ENCODE results near the gene LTC4S. TPM values are rescaled to one million over a fixed set of nuclear protein-coding genes. Genes with fewer than 3 reads are reported as not detected.
A peak's percentile ranks its signal among the peaks of the same experiment; 100 is the strongest.

Gene LTC4S
- total and polyA plus RNA-seq, 9 of the 15 experiments (the other 6 are each of a cell fraction or from before 2014, with no cell fraction given): 0.17 to 0.77 (median 0.75) TPM; not detected in 6

DNA sequence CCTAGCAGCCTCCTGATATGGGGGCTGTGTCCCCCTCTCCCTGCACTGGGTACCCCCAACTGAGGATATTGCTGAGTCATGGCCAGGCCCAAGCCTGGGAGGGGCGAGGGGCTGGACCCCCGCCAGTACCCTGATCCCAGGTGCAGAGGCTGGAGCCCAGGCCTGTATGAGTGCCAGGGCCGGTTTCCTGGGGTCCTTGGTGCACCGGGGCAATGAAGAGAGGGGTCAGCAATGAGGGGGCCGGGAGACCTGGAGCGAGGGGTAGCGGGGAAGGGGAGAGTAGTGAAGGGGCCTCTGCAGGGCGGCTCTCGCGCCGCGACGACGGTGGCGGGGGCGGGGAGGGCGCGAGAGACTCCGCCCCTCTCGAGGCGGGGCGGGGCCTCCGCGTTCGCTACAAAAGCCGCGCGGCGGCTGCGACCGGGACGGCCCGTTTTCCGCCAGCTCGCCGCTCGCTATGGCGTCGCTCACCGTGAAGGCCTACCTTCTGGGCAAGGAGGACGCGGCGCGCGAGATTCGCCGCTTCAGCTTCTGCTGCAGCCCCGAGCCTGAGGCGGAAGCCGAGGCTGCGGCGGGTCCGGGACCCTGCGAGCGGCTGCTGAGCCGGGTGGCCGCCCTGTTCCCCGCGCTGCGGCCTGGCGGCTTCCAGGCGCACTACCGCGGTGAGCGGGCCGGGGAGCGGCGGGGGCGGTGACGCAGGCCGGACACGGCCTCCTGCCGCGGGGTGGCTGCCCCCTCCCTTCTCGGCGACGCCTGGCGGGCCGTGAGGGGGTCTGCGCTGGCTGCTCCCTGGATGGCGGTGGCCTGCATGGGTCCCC lies 26.9 kb downstream of the LTC4S start, which contains the start of gene SQSTM1 (continued):
- no peak for TF ChIP-seq ZNF444 (CRISPR knock-in tag; IDR thresholded peaks at IDR 0.05)
- TF ChIP-seq, protein P1, sequence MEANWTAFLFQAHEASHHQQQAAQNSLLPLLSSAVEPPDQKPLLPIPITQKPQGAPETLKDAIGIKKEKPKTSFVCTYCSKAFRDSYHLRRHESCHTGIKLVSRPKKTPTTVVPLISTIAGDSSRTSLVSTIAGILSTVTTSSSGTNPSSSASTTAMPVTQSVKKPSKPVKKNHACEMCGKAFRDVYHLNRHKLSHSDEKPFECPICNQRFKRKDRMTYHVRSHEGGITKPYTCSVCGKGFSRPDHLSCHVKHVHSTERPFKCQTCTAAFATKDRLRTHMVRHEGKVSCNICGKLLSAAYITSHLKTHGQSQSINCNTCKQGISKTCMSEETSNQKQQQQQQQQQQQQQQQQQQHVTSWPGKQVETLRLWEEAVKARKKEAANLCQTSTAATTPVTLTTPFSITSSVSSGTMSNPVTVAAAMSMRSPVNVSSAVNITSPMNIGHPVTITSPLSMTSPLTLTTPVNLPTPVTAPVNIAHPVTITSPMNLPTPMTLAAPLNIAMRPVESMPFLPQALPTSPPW (CRISPR knock-in tag; IDR thresholded peaks at IDR 0.05): peak; percentile 85
- TF ChIP-seq SNIP1 (IDR thresholded peaks at IDR 0.05; ENCODE audit: low read depth): no peak
- 0 out of 2 replicates have a peak, but pooled peaks have one; percentile 59 for TF ChIP-seq HSF4 (CRISPR knock-in tag; IDR thresholded peaks at IDR 0.05; ENCODE audit: borderline replicate concordance)
- no peak for TF ChIP-seq BHLHE40 (IDR thresholded peaks at IDR 0.05; ENCODE audit: low read length)
- TF ChIP-seq, protein P2, sequence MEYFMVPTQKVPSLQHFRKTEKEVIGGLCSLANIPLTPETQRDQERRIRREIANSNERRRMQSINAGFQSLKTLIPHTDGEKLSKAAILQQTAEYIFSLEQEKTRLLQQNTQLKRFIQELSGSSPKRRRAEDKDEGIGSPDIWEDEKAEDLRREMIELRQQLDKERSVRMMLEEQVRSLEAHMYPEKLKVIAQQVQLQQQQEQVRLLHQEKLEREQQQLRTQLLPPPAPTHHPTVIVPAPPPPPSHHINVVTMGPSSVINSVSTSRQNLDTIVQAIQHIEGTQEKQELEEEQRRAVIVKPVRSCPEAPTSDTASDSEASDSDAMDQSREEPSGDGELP (CRISPR knock-in tag; IDR thresholded peaks at IDR 0.05; ENCODE audit: borderline replicate concordance): no peak
- TF ChIP-seq CBX3 (IDR thresholded peaks at IDR 0.05; ENCODE audit: borderline replicate concordance in 1 of 2, low read length in 2 of 2): peak in 1 of 2 experiments; percentile 37; a peak in 1 of 3 replicates
- TF ChIP-seq SMAD2 (IDR thresholded peaks at IDR 0.05; ENCODE audit: low read depth, low read length): no peak
- TF ChIP-seq CBX8 (IDR thresholded peaks at IDR 0.05; ENCODE audit: borderline replicate concordance, extremely low read depth, low read depth, low read length, poor library complexity, severe bottlenecking): no peak
- TF ChIP-seq ZNF717 (CRISPR knock-in tag; IDR thresholded peaks at IDR 0.05): no peak
- no peak for TF ChIP-seq FOS (IDR thresholded peaks at IDR 0.05; ENCODE audit: extremely low read depth, insufficient read length)
- TF ChIP-seq ZNF253 (CRISPR knock-in tag; conservative IDR thresholded peaks at IDR 0.05): no peak
- no peak for TF ChIP-seq ZFP36 (IDR thresholded peaks at IDR 0.05; ENCODE audit: low read depth, low read length, partially characterized antibody)
- TF ChIP-seq BACH1 (tag; IDR thresholded peaks at IDR 0.05): peak; percentile 94
- TF ChIP-seq ZEB2 (IDR thresholded peaks at IDR 0.05): no peak
- no peak for TF ChIP-seq FOXA3 (CRISPR knock-in tag; conservative IDR thresholded peaks at IDR 0.05 in 1 of 2, IDR thresholded peaks at IDR 0.05 in 1 of 2)
- TF ChIP-seq, protein P3, sequence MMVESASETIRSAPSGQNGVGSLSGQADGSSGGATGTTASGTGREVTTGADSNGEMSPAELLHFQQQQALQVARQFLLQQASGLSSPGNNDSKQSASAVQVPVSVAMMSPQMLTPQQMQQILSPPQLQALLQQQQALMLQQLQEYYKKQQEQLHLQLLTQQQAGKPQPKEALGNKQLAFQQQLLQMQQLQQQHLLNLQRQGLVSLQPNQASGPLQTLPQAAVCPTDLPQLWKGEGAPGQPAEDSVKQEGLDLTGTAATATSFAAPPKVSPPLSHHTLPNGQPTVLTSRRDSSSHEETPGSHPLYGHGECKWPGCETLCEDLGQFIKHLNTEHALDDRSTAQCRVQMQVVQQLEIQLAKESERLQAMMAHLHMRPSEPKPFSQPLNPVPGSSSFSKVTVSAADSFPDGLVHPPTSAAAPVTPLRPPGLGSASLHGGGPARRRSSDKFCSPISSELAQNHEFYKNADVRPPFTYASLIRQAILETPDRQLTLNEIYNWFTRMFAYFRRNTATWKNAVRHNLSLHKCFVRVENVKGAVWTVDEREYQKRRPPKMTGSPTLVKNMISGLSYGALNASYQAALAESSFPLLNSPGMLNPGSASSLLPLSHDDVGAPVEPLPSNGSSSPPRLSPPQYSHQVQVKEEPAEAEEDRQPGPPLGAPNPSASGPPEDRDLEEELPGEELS (CRISPR knock-in tag; IDR thresholded peaks at IDR 0.05; ENCODE audit: borderline replicate concordance): no peak
- TF ChIP-seq FOXJ2 (tag; IDR thresholded peaks at IDR 0.05): peak; percentile 86; the same call in 1 of the 2 replicates
- TF ChIP-seq FOXK1 (CRISPR knock-in tag; IDR thresholded peaks at IDR 0.05; ENCODE audit: borderline replicate concordance): no peak
- TF ChIP-seq ZNF239 (CRISPR knock-in tag; IDR thresholded peaks at IDR 0.05): peak; percentile 14; the same call in 1 of the 2 replicates
- no peak for TF ChIP-seq BRF1 (IDR thresholded peaks at IDR 0.05; ENCODE audit: borderline replicate concordance, extremely low read depth, insufficient read length)
- no peak for TF ChIP-seq ZNF830 (CRISPR knock-in tag; IDR thresholded peaks at IDR 0.05)
- peak; percentile 96 for TF ChIP-seq RBFOX2 (IDR thresholded peaks at IDR 0.05; ENCODE audit: low read depth, low read length)
- TF ChIP-seq ZBED1 (IDR thresholded peaks at IDR 0.05): 0 out of 2 replicates have a peak, but pooled peaks have one; percentile 45
- TF ChIP-seq KLF1 (tag; IDR thresholded peaks at IDR 0.05): no peak

Data from K562 (cell line).